Nucleus accumbens (tissue), 56 donors: ENCODE data around the gene OTOG.
A peak's percentile ranks its signal among the peaks of the same experiment; 100 is the strongest.

Experiments used
- DNase-seq, 56 donors: peaks; one replicate each; lab custom pipeline; 2025; lab: John Stamatoyannopoulos, UW

Gene OTOG

DNA sequence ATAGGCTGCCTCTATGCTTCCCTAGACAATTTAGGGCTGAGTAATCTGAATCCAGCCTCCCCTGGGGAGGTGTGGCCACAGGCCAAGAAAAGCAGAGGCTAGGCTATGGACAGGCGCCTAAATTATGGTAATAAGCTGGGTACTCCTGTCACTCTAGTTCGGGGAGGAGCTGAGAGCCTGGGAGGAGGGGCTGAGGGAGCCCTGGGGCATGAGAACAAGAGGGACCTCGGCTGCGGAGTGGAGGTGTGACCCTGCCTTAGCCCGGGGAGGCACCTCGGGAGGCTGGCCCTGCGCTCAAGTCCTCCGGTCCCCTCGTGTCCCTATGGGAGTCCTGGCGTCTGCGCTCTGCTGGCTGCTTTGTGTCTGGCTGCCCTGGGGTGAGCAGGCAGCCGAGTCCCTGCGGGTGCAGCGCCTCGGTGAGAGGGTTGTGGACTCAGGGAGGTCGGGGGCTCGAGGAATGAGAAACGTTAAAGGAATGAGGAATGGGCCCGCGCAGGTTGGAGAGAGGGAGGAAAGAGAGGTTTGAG, at the start of gene OTOG:
OTOG (plus strand) TSS at position 209 of the 527 bp plus-strand sequence; CDS start at position 323, 114 bp downstream.
- no peak for DNase-seq

GRCh38 chr11:17498058-17498457, 49.0 kb upstream of the OTOG start:
- no peak for DNase-seq

GRCh38 chr11:17498475-17498874, 48.6 kb upstream of the OTOG start:
- DNase-seq, result no peak

GRCh38 chr11:17500673-17501072, 46.4 kb upstream of the OTOG start:
- DNase-seq, result no peak

DNA sequence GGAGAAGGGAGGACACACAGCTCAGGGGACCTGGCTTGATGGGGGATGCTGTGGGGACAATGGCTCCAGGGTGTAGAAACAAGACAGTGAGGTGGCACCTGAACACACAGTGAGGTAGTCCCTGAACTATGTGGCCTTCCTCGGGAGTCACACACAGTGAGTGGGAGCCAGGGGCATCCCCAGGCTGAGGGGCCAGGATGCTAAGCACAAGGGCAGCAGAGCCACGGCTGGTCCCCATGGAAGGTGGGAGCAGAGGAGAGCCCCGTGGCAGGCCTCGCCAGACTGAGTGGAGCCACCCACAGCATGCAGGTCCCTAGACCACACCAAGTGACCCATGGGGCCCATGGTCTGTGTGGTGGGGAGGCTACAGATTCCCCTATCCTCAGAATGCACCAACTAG, 44.4 kb upstream of the OTOG start:
- DNase-seq, result no peak

- peak in 51 of 56 donors; percentile 10 to 85 (median 57) for DNase-seq
Observed at GRCh38 chr11:17504330-17505107, 42.5 kb upstream of the OTOG start.

GRCh38 chr11:17505146-17505545, 41.9 kb upstream of the OTOG start:
- DNase-seq, result no peak

- DNase-seq, result no peak
Observed at GRCh38 chr11:17506314-17506713, 40.7 kb upstream of the OTOG start.

- DNase-seq, result no peak
Observed at GRCh38 chr11:17506942-17507341, 40.1 kb upstream of the OTOG start.

- no peak for DNase-seq
Observed at GRCh38 chr11:17507773-17508172, 39.3 kb upstream of the OTOG start.

DNA sequence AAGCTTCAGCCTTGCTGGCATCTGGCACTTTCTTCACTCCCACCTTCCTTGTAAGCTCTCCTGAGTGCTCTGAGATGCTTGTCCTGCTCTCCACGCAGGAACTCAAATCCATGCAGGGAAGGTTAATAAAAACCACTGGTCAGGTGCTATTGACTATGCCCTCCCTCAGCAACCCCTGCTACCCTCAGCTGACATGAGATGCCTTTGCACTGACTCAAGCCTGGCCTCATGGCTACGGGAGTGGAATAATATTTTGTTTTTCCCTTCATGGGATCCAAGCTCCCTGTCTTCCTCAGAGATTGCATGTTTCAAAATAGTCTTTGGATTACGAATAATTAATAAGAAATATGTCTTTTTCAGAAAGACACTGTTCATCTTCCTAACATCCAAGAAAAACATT, 38.8 kb upstream of the OTOG start:
- no peak for DNase-seq

DNA sequence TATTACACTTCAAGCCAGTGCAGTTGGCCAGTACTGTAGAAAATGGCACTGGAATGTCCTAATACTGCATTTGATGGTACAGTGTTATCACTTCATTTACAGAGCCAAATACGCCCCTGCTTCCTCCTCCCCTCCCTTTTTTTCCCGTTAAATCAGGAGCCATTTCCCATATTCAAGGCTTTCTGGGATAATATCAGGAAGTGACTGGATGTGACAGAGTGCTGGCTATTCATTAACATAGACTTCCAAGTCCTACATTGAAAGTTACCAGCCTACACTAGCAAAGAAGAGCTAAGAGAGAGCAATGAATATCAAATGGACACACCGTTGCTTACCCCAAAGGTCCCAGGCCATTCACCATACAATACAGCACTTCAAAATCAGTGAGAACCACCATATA, 38.3 kb upstream of the OTOG start:
- no peak for DNase-seq

GRCh38 chr11:17510507-17511206, 36.4 kb upstream of the OTOG start:
- no peak for DNase-seq

DNA sequence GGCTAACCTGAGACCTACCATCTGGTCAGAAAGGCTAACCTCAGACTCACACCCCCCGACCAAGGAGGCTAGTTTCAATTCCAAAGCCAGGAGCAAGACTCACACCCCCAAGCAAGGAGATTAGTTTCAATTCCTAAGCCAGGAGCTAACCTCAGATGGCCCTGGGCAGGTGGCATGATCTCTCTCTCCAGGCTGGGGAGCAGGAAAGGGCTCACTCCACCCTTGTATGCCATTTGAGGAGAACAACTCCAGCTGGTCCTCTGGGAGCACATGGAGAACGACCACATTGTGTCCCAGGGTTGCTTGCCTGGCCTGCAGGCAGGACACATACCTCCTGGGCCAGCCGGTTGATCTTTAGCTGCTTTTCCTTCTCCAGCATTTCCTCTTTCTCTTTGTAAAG, 35.5 kb upstream of the OTOG start:
- DNase-seq, result no peak

GRCh38 chr11:17512101-17512500, 35.0 kb upstream of the OTOG start:
- DNase-seq, result no peak

- DNase-seq, result no peak
Observed at GRCh38 chr11:17513853-17514252, 33.2 kb upstream of the OTOG start.

DNA sequence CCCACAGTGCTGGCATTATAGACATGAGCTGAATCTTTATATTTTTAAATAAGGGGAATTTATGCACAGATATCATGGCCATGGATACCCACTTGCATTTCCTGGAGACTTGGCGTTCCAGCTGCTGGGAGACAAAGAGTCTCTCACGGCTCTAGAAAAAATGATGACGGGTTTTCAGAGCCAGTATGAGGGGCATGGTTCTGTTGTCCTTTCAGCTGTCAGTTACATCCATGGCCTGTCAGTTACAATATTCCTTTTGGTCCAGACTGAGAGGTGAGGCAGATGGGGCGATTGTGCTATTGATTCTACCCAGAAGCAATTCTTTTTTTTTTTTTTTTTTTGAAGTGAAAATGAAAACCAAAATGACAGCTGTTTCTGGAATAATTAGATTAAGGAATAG, 32.6 kb upstream of the OTOG start:
- no peak for DNase-seq

DNA sequence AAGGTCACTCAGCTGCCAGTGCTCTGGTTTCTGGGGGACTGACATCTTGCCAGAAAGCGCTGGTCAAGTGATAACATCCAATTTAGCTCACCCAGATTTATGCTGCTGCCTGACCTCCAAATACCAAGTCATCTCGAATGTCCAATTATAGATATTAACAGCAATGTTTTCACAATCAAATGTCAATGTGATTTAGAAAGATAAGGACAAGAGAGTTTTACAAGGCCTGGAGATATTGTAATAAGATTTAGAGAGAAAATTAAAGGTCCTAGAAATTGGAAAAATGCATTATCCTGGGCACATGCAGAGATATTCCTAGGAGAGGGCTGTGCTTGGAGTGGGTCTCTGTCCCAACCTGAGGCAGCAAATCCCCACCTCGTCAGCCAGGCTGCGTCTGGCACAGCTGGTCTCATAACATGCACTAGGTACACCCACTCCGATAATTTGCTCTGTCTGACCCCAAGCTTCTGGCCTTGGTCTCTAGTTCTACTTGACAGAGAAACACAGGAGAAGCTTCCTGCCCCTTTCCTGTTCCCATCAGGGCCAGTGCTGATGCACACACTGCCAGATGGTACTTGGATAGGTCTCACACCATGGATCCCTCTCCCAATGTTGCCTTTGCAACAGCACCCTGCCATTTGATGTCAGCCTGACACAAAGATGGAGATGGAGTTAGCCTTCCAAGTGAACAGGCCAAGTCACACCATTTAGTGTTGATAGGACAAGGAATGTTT, 31.4 kb upstream of the OTOG start:
- DNase-seq, result no peak

GRCh38 chr11:17516551-17517150, 30.4 kb upstream of the OTOG start:
- DNase-seq, result peak in 44 of 56 donors; percentile 3 to 78 (median 42)

DNA sequence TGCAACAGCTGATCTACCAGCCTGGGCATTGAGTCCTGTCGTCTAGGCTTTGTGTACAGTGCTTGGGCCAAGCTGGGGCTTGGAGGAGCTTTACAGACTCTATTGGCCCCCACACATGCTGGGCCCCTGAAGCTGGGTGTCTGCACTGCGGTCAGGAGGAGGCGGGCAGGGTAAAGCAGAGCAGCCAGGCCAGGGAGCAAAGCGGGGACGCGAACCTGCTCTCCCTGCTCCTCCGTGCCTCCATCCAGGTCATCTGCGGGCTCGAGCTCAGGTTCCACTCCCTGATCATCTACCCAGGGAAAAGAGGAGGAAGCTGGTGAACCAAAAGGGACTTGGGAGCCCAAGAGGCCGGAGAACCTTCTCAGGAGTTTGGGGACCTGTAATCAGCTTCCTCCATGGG, 29.9 kb upstream of the OTOG start:
- DNase-seq, result peak in 1 of 56 donors; percentile 42

DNA sequence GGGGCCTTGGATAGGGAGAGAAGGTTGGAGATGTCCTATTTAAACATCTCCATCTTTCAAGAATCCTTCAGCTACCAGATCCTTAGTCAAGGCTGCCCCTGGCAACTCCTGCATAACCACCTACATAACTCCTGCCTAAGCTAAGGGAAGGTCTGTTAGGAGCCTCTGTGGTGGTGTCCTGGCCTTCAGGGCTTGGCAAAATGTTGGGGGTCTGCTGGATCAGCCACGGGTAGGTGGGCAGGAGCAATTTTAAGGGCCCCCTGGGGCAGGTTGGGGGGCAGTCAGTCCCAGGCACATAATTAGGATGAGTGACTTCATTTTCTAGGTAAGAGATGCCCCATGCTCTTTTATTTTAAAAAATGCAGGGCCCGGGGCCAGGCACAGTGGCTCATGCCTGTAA, 28.7 kb upstream of the OTOG start:
- DNase-seq, result no peak
